ENCODE results near the gene RPAP3. TPM values are rescaled to one million over a fixed set of nuclear protein-coding genes. Genes with fewer than 3 reads are reported as not detected.

Gene RPAP3
- total and polyA plus RNA-seq, 9 of the 15 experiments (the other 6 are each of a cell fraction or from before 2014, with no cell fraction given) = 40.0 to 92.1 (median 54.1) TPM

DNA sequence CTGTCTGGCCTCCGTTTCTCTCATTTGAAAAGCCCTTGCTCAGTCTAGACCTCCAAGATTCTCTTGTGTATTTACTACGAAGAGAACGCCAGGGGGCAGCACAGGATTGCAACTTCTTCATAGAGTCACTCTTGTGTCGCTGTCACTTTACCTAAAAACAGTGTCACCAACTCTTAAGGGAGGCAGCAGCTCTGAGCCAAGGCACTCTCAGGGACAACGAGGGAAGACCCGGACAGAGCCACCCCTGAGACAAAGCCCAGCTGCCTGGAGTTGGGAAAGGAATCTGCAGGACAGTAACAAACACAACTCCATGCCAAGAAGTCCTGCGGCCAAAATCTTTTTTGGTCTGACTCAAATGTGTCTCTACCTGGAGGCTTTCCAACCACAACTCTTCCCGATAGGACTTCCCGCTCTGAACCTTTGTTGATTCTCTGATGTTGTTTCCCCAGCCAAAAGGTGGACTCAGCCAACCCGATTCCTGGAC is 9.6 kb upstream of the RPAP3 start (continued):
- peak; percentile 80 to 89 (median 84) for TF ChIP-seq CTCF (IDR thresholded peaks at IDR 0.05 in 2 of 3, conservative IDR thresholded peaks at IDR 0.05 in 1 of 3; ENCODE audit: insufficient read depth in 2 of 3, low read depth in 1 of 3, low read length in 3 of 3)
- TF ChIP-seq KLF16 (IDR thresholded peaks at IDR 0.05) = 0 out of 2 replicates have a peak, but pooled peaks have one; percentile 33
- TF ChIP-seq FOXA3 (CRISPR knock-in tag; conservative IDR thresholded peaks at IDR 0.05 in 1 of 2, IDR thresholded peaks at IDR 0.05 in 1 of 2) = 0 out of 4 replicates have a peak, but pooled peaks of 1 of the 2 experiments have one; percentile 16
- 0 out of 2 replicates have a peak, but pooled peaks have one; percentile 27 for TF ChIP-seq SMAD4 (CRISPR knock-in tag; conservative IDR thresholded peaks at IDR 0.05)
- peak; percentile 12; the same call in 1 of the 2 replicates for TF ChIP-seq JUND (IDR thresholded peaks at IDR 0.05; ENCODE audit: borderline replicate concordance, low read depth, low read length)
- no peak; the same call in 2 of the 3 replicates for TF ChIP-seq JUND (tag; IDR thresholded peaks at IDR 0.05; ENCODE audit: borderline replicate concordance, low read depth, low read length)
- TF ChIP-seq SMC3 (conservative IDR thresholded peaks at IDR 0.05; ENCODE audit: insufficient read depth, low read depth, low read length) = peak; percentile 88
- peak in 1 of 2 experiments; percentile 33; a peak in 1 of 4 replicates for TF ChIP-seq SRF (CRISPR knock-in tag; IDR thresholded peaks at IDR 0.05)
- TF ChIP-seq, protein P1, sequence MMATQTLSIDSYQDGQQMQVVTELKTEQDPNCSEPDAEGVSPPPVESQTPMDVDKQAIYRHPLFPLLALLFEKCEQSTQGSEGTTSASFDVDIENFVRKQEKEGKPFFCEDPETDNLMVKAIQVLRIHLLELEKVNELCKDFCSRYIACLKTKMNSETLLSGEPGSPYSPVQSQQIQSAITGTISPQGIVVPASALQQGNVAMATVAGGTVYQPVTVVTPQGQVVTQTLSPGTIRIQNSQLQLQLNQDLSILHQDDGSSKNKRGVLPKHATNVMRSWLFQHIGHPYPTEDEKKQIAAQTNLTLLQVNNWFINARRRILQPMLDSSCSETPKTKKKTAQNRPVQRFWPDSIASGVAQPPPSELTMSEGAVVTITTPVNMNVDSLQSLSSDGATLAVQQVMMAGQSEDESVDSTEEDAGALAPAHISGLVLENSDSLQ (IDR thresholded peaks at IDR 0.05) = 0 out of 2 replicates have a peak, but pooled peaks have one; percentile 27
- no peak for TF ChIP-seq ZNF707 (CRISPR knock-in tag; conservative IDR thresholded peaks at IDR 0.05)
- 0 out of 4 replicates have a peak, but pooled peaks of 1 of the 2 experiments have one; percentile 27 for TF ChIP-seq RCOR1 (IDR thresholded peaks at IDR 0.05; ENCODE audit: borderline replicate concordance in 1 of 2, low read depth in 2 of 2, low read length in 2 of 2)
- TF ChIP-seq CREB1 (IDR thresholded peaks at IDR 0.05) = 0 out of 2 replicates have a peak, but pooled peaks have one; percentile 10
- no peak for TF ChIP-seq CREB1 (CRISPR knock-in tag; IDR thresholded peaks at IDR 0.05)
- TF ChIP-seq CREM (IDR thresholded peaks at IDR 0.05; ENCODE audit: low read depth) = peak; percentile 31; the same call in 1 of the 2 replicates
- peak; percentile 49 to 69; a peak in 3 of 4 replicates for TF ChIP-seq FOXK2 (conservative IDR thresholded peaks at IDR 0.05 in 1 of 2, IDR thresholded peaks at IDR 0.05 in 1 of 2; ENCODE audit: low read depth in 2 of 2)
- no peak for TF ChIP-seq POLR2AphosphoS2 (IDR thresholded peaks at IDR 0.05; ENCODE audit: low read length)

Measured in K562 (cell line).